Cardiac atrium fibroblast (primary cell): ENCODE results near the gene CAMK1D. TPM values are rescaled to one million over a fixed set of nuclear protein-coding genes. Genes with fewer than 3 reads are reported as not detected.

Source experiments
- total RNA-seq: library from RNA; depleted of rRNA; stranded (reverse); fragments of >200 nt; gene quantifications from 2 replicates; pipeline ENCODE4 v1.2.3, GENCODE V29; 2015

CAMK1D gene
- 1.6 and 2.9 TPM in 2 replicates for total RNA-seq

GRCh38 chr10:12348870-12349628 lies at the start of gene CAMK1D:
Gene CAMK1D (plus strand): TSS chr10:12349547.

Other genes with a start within 250 kb of the CAMK1D start
- 3.8 and 5.8 TPM in 2 replicates for gene SEC61A2, start 219.9 kb upstream of the CAMK1D start, total RNA-seq
- gene NUDT5, start 153.7 kb upstream of the CAMK1D start, total RNA-seq = 37.7 and 56.9 TPM in 2 replicates
- gene CDC123, start 153.4 kb upstream of the CAMK1D start, total RNA-seq = 74.9 and 93.3 TPM in 2 replicates